IgD-negative memory B cell (primary cell): ENCODE results near the gene SLC41A3. TPM values are rescaled to one million over a fixed set of nuclear protein-coding genes. Genes with fewer than 3 reads are reported as not detected.
A peak's percentile ranks its signal among the peaks of the same experiment; 100 is the strongest.
"Not testable (repeated sequence)": the region's sequence is repeated elsewhere in the genome, so short reads cannot be mapped to it uniquely, and the experiment has no call there.

Experiments
- H3K27ac Mint-ChIP-seq, 3 donors: one replicate each; pipeline ENCODE4 v1.8.0; 2020 to 2022; ENCODE audit warnings: mild to moderate bottlenecking in 3 of 3, mixed read lengths in 3 of 3, moderate library complexity in 1 of 3
- H3K27me3 Mint-ChIP-seq: one replicate; pipeline ENCODE4 v1.8.0; 2021; ENCODE audit warnings: mixed read lengths
- H3K36me3 Mint-ChIP-seq: one replicate; pipeline ENCODE4 v1.8.0; 2020; ENCODE audit warnings: mild to moderate bottlenecking, mixed read lengths
- H3K4me1 Mint-ChIP-seq, 3 donors: one replicate each; pipeline ENCODE4 v1.8.0; 2020 to 2022; ENCODE audit warnings: mixed read lengths in 3 of 3, mild to moderate bottlenecking in 1 of 3
- H3K4me3 Mint-ChIP-seq, 4 donors: one replicate each; pipeline ENCODE4 v1.8.0; 2020 to 2022; ENCODE audit warnings: mild to moderate bottlenecking in 4 of 4, mixed read lengths in 4 of 4, moderate library complexity in 3 of 4
- H3K9me3 Mint-ChIP-seq, 3 donors: one replicate each; pipeline ENCODE4 v1.8.0; 2020 to 2021; ENCODE audit warnings: mixed read lengths in 3 of 3, mild to moderate bottlenecking in 1 of 3
- polyA plus RNA-seq: library from polyadenylated mRNA; unstranded; fragments of 300-500 nt; fragmentation: Illumina TruSeq; gene quantifications from one replicate; pipeline ENCODE4 v1.2.3, GENCODE V29; 2021

The SLC41A3 gene
- polyA plus RNA-seq, 1 donor from 2014 or later, result 18.1 TPM

- Mint-ChIP-seq H3K36me3 (peaks cover 6% of the 10 kb centered on the region), H3K9me3 (no peaks in the 10 kb centered on the region), H3K4me3 (no peak overlapping the region), H3K27me3 (no peaks in the 10 kb centered on the region), H3K4me1 (peaks cover 11 to 24% (median 17%) of the 10 kb centered on the region in 3 donors), H3K27ac (peak overlapping the region in 1 of 3 donors; percentile 60)
These were observed 32.2 kb downstream of the SLC41A3 start for GRCh38 chr3:126051741-126052140.

GRCh38 chr3:126051234-126051633 is 32.7 kb downstream of the SLC41A3 start:
- Mint-ChIP-seq H3K4me1 (peaks cover 11 to 24% (median 17%) of the 10 kb centered on the region in 3 donors), H3K9me3 (no peaks in the 10 kb centered on the region), H3K36me3 (peaks cover 6% of the 10 kb centered on the region), H3K4me3 (no peak overlapping the region), H3K27me3 (no peaks in the 10 kb centered on the region), H3K27ac (no peak overlapping the region)

- Mint-ChIP-seq H3K4me3 (no peak overlapping the region), H3K27me3 (no peaks in the 10 kb centered on the region), H3K36me3 (peaks cover 6% of the 10 kb centered on the region), H3K27ac (no peak overlapping the region), H3K4me1 (peaks cover 11 to 24% (median 17%) of the 10 kb centered on the region in 3 donors), H3K9me3 (no peaks in the 10 kb centered on the region)
These were observed 33.3 kb downstream of the SLC41A3 start for GRCh38 chr3:126050626-126051025.

GRCh38 chr3:126050050-126050392 is 33.9 kb downstream of the SLC41A3 start:
- H3K4me3 Mint-ChIP-seq, result no peak overlapping the region
- no peaks in the 10 kb centered on the region for H3K27me3 Mint-ChIP-seq
- H3K4me1 Mint-ChIP-seq, result peaks cover 11 to 24% (median 17%) of the 10 kb centered on the region in 3 donors
- H3K36me3 Mint-ChIP-seq, result peaks cover 6% of the 10 kb centered on the region
- H3K9me3 Mint-ChIP-seq, result no peaks in the 10 kb centered on the region
- no peak overlapping the region for H3K27ac Mint-ChIP-seq

- H3K36me3 Mint-ChIP-seq, result peaks cover 6% of the 10 kb centered on the region
- H3K4me1 Mint-ChIP-seq, result peaks cover 11 to 22% (median 17%) of the 10 kb centered on the region in 3 donors
- H3K27me3 Mint-ChIP-seq, result no peaks in the 10 kb centered on the region
- H3K4me3 Mint-ChIP-seq, result no peak overlapping the region
- no peak overlapping the region for H3K27ac Mint-ChIP-seq
- no peaks in the 10 kb centered on the region for H3K9me3 Mint-ChIP-seq
These were observed 34.5 kb downstream of the SLC41A3 start for GRCh38 chr3:126049289-126050049.

GRCh38 chr3:126040386-126040785 is 43.5 kb downstream of the SLC41A3 start:
- no peaks in the 10 kb centered on the region for H3K4me1 Mint-ChIP-seq
- peaks cover 14% of the 10 kb centered on the region for H3K36me3 Mint-ChIP-seq
- H3K27me3 Mint-ChIP-seq, result no peaks in the 10 kb centered on the region
- peaks cover 0 to 12% (median 11%) of the 10 kb centered on the region in 3 donors for H3K9me3 Mint-ChIP-seq
- no peak overlapping the region for H3K4me3 Mint-ChIP-seq
- no peak overlapping the region for H3K27ac Mint-ChIP-seq

- Mint-ChIP-seq H3K36me3 (peaks cover 14% of the 10 kb centered on the region), H3K9me3 (peaks cover 0 to 12% (median 11%) of the 10 kb centered on the region in 3 donors)
These were observed 44.1 kb downstream of the SLC41A3 start for GRCh38 chr3:126039870-126040269.

GRCh38 chr3:126038791-126039190 is 45.1 kb downstream of the SLC41A3 start:
- not testable (repeated sequence) for H3K27me3 Mint-ChIP-seq, H3K4me1 Mint-ChIP-seq, H3K27ac Mint-ChIP-seq, H3K4me3 Mint-ChIP-seq
- H3K9me3 Mint-ChIP-seq, result peaks cover 0 to 12% (median 10%) of the 10 kb centered on the region in 3 donors
- peaks cover 19% of the 10 kb centered on the region for H3K36me3 Mint-ChIP-seq

More at GRCh38 chr3:126039870-126040269, 44.1 kb downstream of the SLC41A3 start:
- no peak overlapping the region for H3K27ac Mint-ChIP-seq
- no peaks in the 10 kb centered on the region for H3K27me3 Mint-ChIP-seq
- no peak overlapping the region for H3K4me3 Mint-ChIP-seq
- no peaks in the 10 kb centered on the region for H3K4me1 Mint-ChIP-seq

GRCh38 chr3:126036056-126036549 is 47.8 kb downstream of the SLC41A3 start:
- Mint-ChIP-seq H3K9me3 (peaks cover 0 to 4% (median 0%) of the 10 kb centered on the region in 3 donors), H3K27ac (no peak overlapping the region), H3K36me3 (peaks cover 18% of the 10 kb centered on the region), H3K27me3 (no peaks in the 10 kb centered on the region), H3K4me3 (no peak overlapping the region), H3K4me1 (no peaks in the 10 kb centered on the region)

GRCh38 chr3:126035362-126036050 is 48.4 kb downstream of the SLC41A3 start:
- Mint-ChIP-seq H3K4me3 (no peak overlapping the region), H3K36me3 (peaks cover 19% of the 10 kb centered on the region), H3K27me3 (no peaks in the 10 kb centered on the region), H3K9me3 (peaks cover 0 to 2% (median 0%) of the 10 kb centered on the region in 3 donors), H3K4me1 (no peaks in the 10 kb centered on the region), H3K27ac (peak overlapping the region in 1 of 3 donors; percentile 5)

- Mint-ChIP-seq H3K4me1 (no peaks in the 10 kb centered on the region), H3K36me3 (peaks cover 19% of the 10 kb centered on the region), H3K4me3 (no peak overlapping the region), H3K27ac (peak overlapping the region in 1 of 3 donors; percentile 5), H3K9me3 (peaks cover 0 to 2% (median 0%) of the 10 kb centered on the region in 3 donors), H3K27me3 (no peaks in the 10 kb centered on the region)
These were observed 49.2 kb downstream of the SLC41A3 start for GRCh38 chr3:126034481-126035361.

- H3K27me3 Mint-ChIP-seq, result no peaks in the 10 kb centered on the region
- H3K27ac Mint-ChIP-seq, result no peak overlapping the region
- no peaks in the 10 kb centered on the region for H3K4me1 Mint-ChIP-seq
- no peak overlapping the region for H3K4me3 Mint-ChIP-seq
- H3K36me3 Mint-ChIP-seq, result peaks cover 22% of the 10 kb centered on the region
- peaks cover 0 to 2% (median 0%) of the 10 kb centered on the region in 3 donors for H3K9me3 Mint-ChIP-seq
These were observed 50.2 kb downstream of the SLC41A3 start for GRCh38 chr3:126033765-126034164.

- H3K27me3 Mint-ChIP-seq, result no peaks in the 10 kb centered on the region
- H3K36me3 Mint-ChIP-seq, result peaks cover 22% of the 10 kb centered on the region
- H3K4me1 Mint-ChIP-seq, result no peaks in the 10 kb centered on the region
- no peak overlapping the region for H3K27ac Mint-ChIP-seq
- H3K9me3 Mint-ChIP-seq, result peaks cover 0 to 2% (median 0%) of the 10 kb centered on the region in 3 donors
- no peak overlapping the region for H3K4me3 Mint-ChIP-seq
These were observed 50.7 kb downstream of the SLC41A3 start for GRCh38 chr3:126033051-126033745.

- H3K27ac Mint-ChIP-seq, result no peak overlapping the region
- peaks cover 29% of the 10 kb centered on the region for H3K36me3 Mint-ChIP-seq
- H3K27me3 Mint-ChIP-seq, result no peaks in the 10 kb centered on the region
- H3K4me3 Mint-ChIP-seq, result no peak overlapping the region
- H3K4me1 Mint-ChIP-seq, result peaks cover 0 to 6% (median 2%) of the 10 kb centered on the region in 3 donors
- H3K9me3 Mint-ChIP-seq, result peaks cover 2 to 8% (median 5%) of the 10 kb centered on the region in 3 donors
These were observed 51.9 kb downstream of the SLC41A3 start for GRCh38 chr3:126031981-126032471.
